GM21529 (cell line): ENCODE results near the gene RALGAPA1.

Source experiments
- ATAC-seq: cut with Tn5 transposase; IDR thresholded peaks from one replicate; pipeline ENCODE4 v1.9.1; 2021; ENCODE audit not compliant: unreplicated experiment

RALGAPA1 gene

GRCh38 chr14:35553808-35554207 is 255.3 kb downstream of the RALGAPA1 start:
- no peak for ATAC-seq

- ATAC-seq = no peak
These were observed 258.0 kb downstream of the RALGAPA1 start for GRCh38 chr14:35551081-35551480.

GRCh38 chr14:35549551-35549950 is 259.5 kb downstream of the RALGAPA1 start:
- ATAC-seq = no peak

GRCh38 chr14:35543006-35543405 is 266.1 kb downstream of the RALGAPA1 start:
- no peak for ATAC-seq

- no peak for ATAC-seq
These were observed 269.1 kb downstream of the RALGAPA1 start for GRCh38 chr14:35539969-35540368.

- no peak for ATAC-seq
These were observed 273.5 kb downstream of the RALGAPA1 start for GRCh38 chr14:35535483-35536112.

GRCh38 chr14:35534873-35535482 is 274.1 kb downstream of the RALGAPA1 start:
- ATAC-seq = peak; percentile 57

GRCh38 chr14:35534208-35534872 is 274.8 kb downstream of the RALGAPA1 start:
- ATAC-seq = peak; percentile 30

- ATAC-seq = peak; percentile 70
These were observed 275.5 kb downstream of the RALGAPA1 start, which contains the start of gene INSM2 for GRCh38 chr14:35533357-35534207. Gene INSM2, plus strand, starts transcription at chr14:35534164. Its CDS starts 89 bp downstream, at chr14:35534253.

GRCh38 chr14:35532783-35533356 is 276.2 kb downstream of the RALGAPA1 start:
- ATAC-seq = no peak

GRCh38 chr14:35531960-35532747 is 276.9 kb downstream of the RALGAPA1 start:
- no peak for ATAC-seq

- no peak for ATAC-seq
These were observed 282.1 kb downstream of the RALGAPA1 start for GRCh38 chr14:35526962-35527361.

- no peak for ATAC-seq
These were observed 283.4 kb downstream of the RALGAPA1 start for GRCh38 chr14:35525695-35526094.

GRCh38 chr14:35519986-35520385 is 289.1 kb downstream of the RALGAPA1 start:
- no peak for ATAC-seq

GRCh38 chr14:35515916-35516315 is 293.2 kb downstream of the RALGAPA1 start:
- no peak for ATAC-seq

GRCh38 chr14:35512765-35513164 is 296.3 kb downstream of the RALGAPA1 start:
- no peak for ATAC-seq

- no peak for ATAC-seq
These were observed 299.2 kb downstream of the RALGAPA1 start for GRCh38 chr14:35509846-35510245.

- no peak for ATAC-seq
These were observed 302.2 kb downstream of the RALGAPA1 start for GRCh38 chr14:35506927-35507326.

- ATAC-seq = no peak
These were observed 302.6 kb downstream of the RALGAPA1 start for GRCh38 chr14:35506461-35506860.

- ATAC-seq = no peak
These were observed 304.8 kb downstream of the RALGAPA1 start for GRCh38 chr14:35504260-35504659.
